Inferior parietal cortex (tissue), 1 donor: ENCODE results near the gene KASH5.

ENCODE experiments used
- DNase-seq: peaks from one replicate; pipeline ENCODE4 v3.0.0-alpha.2; 2016; ENCODE audit errors: extremely low spot score

KASH5 gene

DNA sequence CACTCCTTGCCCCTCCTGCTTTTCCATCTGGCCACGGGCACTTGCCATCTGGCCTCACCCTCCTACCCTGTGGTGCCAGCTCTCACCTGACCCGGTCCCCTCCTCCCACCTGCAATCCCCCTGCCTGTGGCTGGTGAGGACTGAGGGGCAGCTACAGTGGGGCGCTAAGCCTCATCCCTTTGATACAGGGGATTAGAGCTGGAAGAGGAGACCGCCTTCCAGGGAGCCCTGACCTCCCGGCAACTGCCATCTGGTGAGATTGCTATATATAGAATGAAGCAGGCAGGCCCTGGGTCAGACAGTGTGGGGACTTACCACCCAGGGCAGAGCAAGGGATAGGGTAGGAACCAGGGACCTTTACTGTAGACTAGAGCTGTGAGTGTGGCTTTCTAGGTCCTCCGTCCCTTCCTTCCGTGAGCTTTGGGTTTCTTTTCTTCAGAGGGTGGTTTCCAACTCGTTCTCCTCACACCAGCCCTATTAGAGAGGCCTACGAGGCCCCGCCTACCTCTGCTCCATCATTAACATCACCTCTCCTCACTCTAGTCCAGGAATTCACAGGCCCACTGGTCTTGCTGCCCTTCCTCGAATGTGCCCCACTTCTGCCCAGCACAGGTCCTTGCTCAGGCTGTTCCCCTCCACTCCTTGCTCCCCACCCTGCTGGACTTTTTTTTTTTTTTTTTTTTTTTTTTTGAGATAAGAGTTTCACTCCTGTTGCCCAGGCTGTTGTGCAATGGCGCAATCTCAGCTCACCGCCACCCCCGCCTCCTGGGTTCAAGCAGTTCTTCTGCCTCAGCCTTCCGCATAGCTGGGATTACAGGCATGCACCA lies 7.7 kb downstream of the KASH5 start:
- no peak for DNase-seq

DNA sequence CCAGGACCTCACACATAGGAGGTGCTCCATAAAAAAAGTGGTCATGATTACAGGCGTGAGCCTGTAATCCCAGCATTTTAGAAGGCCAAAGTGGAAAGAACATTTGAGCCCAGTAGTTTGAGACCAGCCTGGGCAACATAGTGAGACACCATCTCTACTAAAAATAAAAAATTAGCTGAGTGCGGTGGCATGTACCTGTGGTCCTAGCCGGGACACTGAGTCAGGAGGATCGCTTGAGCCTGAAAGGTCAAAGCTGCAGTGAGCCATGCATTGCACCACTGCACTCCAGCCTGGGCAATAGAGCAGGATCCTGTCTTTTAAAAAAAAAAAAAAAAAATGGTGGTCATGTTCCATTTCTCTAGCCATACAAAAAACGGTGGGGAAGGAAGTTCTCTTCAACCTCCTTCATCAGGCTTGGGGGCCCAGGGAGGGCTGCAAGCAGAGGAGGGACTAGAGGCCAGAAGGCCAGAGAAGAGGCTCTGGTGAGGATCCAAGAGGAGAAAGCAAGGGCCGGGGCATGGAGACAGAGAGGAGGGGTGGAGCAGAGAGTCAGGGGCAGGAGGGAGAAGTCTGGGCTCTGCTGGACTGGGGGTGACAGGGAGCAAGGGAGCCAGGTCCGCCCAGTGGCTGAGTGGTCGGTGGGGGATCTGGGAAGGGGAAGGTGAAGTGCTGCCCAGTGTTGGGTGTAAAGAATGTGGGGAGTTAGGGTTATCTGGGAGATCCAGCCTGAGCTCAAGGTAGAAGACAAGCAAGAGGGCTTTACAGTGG lies 8.9 kb downstream of the KASH5 start:
- DNase-seq: no peak

DNA sequence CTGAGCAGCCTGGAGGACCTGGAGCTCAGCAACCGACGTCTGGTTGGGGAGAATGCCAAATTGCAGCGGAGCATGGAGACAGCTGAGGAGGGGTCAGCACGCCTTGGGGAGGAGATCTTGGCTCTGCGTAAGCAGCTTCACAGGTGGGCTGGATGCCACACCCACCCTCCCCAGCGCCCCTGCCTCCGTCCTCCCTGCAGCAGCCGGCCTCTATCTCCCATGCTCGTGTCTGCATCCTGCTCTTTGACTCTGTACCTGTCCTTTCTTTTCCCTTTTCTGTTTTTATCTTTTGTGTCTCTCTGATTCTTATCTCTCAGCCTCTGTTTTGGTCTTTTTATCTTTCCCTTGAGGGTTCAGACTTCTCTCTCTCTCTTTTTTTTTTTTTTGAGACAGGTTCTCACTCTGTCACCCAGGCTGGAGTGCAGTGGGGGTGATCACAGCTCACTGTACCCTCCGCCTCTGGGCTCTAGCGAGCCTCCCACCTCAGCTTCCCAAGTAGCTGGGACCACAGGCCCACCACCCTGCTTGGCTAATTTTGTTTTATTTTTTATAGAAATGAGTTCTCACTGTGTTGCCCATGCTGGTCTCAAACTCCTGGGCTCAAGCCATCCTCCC lies 10.1 kb downstream of the KASH5 start:
- DNase-seq: no peak

GRCh38 chr19:49398931-49399330 lies 10.9 kb downstream of the KASH5 start:
- no peak for DNase-seq

DNA sequence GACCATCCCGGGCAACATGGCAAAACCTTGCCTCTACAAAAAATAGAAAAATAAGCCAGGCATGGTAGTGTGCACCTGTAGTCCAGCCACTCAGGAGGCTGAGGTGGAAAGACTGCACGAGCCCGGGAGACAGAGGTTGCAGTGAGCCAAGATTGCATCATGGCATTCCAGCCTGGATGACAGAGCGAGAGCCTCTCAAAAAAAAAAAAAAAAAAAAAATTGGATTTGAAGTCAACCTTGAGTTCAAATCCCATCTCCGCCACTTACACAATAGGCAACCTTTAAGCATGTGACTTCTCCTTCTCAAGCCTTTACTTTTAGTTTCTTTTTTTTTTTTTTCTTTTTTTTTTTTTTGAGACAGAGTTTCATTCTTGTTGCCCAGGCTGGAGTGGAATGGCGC lies 12.0 kb downstream of the KASH5 start:
- no peak for DNase-seq

DNA sequence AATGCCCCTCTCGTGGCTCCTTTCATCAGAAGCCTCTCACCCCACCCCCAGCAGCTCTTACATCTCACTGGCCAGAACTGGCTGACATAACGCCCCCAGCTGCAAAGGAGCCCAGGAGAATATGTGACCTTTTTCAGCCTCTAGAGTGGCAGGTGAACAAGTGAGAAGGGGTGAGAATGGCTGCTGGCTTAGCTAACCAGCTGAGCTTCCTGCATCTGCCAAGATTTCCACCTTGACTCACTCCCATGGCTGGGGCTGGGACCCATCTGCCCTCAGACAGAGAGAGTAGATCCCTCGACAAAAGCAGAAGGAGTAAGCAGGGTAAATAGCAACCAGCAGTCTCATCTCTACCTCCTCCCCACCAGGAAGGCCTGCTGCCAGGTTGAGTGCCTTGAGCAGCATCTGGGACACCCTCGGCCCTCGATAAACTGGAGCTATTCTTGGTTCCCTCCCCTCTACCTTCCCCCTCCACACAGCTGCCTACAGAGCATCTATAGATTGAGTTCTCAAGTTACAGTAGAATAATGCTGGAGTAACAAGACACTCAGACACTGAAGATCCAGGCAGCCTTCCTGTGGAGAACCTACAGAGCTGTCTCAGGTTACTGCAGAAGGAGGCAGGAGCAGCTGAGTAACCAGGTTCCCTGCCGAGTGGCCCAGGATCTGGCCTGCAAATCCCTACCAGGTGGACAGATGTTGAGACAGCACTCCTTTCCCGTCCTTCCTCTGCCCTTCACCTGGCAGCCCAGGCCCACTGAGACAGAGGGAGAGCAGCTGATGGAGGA lies 15.5 kb downstream of the KASH5 start:
- no peak for DNase-seq

DNA sequence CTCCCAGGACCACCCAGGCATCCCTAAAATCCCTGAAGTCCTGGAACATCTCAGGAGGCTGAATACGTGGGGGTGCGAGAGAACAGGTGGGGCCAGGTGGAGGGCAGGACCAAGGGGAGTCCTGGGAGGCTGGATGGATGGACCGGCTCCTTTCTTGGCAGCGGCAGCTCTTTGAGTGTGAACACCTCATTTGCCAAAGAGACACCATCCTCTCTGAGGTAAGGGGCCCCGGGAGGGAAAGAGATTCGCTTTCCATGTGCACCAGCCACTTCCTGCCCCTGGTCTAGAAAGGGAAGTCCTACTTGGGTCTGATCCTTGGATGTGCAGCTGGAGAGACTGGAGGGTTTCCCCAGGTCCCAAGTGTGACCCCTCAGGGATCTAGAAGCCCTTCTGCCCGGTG lies 19.0 kb downstream of the KASH5 start:
- DNase-seq: no peak

- DNase-seq: no peak
Observed at GRCh38 chr19:49407482-49408015, 19.5 kb downstream of the KASH5 start.

DNA sequence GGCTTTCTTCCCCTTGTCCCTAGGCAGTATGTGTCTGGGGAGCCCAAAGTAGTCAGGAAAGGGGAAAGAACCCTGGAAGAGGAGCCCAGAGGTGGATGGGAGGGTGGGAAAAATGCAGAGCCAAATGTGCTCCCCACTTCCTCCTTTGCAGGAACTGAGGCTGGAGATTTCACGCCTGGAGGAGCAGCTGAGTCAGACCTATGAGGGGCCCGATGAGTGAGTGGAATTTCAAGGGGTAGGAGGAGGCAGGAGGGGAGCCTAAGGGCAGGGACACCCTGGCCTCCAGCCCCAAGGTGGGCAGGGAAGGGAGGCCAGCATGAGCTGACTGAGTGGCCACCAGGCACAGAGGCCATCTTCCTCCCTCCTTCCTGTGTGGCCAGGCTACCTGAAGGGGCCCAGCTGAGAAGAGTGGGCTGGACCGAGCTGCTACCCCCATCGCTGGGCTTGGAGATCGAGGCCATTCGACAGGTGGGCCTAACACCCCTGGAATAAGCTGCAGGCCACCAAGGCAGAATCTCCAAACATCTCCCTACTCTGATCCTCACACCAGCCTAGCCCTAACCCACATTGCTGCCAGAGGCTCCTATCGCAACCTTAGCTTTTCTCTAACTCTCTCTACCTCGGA lies 20.9 kb downstream of the KASH5 start:
- no peak for DNase-seq

DNA sequence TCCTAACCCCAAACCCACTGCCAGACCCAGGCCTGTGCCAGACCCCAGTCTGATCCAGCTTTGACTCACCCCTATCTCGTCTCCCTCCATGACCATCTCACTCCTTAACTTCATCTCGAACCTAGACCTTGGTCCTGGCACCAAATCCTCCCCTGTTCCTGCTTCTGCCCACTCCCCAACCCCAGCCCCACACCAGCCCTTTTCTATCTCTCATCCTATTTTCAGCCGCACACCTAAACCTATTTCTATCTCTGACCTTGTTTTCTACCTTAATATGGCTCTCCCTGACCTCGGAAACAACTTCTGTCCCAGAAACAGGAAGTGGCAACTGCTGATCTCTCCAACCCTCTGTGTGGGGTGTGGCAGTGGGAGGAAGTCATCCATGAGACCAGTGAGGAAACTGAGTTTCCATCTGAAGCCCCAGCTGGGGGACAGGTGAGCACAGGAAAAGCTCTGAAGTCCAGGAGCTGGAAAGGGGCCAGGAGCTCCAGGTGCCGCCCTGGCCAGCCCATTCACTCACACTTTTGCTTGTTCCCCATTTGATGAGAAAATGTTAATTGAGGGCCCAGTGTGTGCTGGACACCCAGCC lies 21.5 kb downstream of the KASH5 start:
- no peak for DNase-seq

DNA sequence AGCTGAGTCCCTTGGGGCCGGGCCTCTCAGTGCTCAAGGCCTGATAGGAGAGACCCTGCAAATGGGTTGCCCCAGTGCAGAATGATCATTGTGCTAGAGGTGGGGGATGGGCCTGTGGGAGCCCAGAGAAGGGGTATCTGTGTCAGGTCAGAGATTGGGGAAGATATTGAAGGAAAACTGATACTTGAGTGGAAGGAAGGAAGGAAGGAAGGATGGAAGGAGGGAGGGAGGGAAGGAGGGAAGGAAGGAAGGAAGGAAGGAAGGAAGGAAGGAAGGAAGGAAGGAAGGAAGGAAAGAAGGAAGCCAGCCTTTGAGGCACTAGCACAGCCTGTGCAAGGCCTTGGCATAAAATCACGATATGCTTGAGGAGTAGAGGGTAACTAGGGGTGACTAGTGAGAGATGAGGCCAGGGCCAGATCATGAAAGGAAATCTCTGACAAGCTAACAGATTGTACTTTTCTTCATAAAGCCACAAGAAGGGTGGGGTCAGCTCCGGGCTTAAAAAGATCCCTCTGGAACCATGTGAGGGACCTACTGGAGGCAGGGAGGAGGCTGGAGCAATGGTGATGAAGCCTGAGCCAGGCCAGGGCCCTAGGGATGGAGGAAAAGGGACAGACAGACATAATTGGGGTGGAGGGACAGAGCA lies 23.8 kb downstream of the KASH5 start:
- DNase-seq: no peak

GRCh38 chr19:49413348-49413747 lies 25.3 kb downstream of the KASH5 start:
- no peak for DNase-seq

DNA sequence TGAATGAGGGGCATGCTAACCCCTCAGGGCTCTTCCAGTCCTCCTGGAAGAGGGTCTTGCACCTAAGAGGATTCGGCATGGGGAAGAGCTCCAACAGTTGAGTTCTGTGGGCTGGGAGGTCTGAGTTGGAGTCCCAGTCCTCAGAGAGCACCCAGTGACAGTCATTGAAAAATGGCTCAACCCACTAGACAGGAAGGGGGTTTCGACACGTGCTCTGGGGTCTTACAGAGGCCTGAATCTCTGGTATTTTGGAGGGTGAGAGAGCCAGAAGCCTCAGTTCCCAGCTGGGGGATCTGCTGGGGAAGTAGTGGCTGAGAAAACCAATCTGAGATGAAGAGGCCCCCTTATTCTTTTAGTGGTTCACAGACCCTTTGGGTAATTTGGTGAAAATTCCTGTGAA lies 26.2 kb downstream of the KASH5 start:
- no peak for DNase-seq

DNA sequence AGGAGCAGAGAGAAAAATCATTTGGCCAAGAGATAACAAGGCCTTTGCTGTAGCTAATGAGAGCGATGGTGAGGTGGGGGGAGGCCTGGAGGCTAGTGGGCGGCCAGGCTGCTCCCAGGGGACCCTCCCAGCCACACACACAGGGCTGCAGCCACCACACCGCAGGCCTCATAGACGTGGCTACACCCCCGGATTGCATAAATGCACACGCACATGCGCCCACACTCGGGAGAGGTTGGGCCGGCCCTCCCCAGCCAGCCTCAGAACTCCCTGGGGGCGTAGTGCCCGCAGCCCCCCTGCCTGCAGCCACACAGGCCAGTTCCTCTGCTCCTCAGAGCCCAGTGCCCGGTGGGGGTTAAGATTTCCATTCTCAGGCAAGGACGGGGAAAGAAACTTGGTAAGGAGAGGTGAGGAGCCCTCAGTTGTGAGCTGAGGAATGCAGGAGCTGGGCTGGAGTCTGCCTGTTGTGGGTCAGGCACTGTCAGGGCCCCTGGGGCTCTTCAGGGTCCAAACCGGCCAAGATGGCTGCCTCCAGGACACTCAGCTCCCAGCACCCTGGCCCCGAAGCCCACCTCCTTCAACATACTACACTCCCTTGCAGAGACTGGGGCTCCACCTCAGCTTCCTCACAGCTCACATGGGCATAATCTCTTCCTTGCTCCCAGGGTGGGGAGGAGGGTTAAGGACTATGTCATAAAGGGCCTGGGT lies 27.2 kb downstream of the KASH5 start:
- DNase-seq: no peak

DNA sequence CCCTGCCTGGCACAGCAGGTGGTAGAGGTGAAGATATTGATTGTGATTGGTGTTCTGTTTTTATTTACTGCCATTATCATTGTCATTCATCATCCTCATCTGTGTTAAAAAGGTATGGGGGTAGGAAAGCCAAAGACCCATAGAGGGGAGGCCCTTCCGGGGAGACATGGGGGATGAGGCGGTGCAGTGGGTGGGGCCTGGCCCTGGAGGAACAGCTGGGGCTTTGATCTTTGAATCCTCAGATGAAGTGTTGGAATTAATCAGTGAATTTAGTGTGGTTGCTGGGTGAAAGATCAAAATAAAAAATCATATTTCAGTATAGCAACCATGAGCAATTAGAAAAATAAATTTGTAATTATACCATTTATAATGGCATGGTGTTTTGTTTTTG lies 27.8 kb downstream of the KASH5 start:
- DNase-seq: no peak

DNA sequence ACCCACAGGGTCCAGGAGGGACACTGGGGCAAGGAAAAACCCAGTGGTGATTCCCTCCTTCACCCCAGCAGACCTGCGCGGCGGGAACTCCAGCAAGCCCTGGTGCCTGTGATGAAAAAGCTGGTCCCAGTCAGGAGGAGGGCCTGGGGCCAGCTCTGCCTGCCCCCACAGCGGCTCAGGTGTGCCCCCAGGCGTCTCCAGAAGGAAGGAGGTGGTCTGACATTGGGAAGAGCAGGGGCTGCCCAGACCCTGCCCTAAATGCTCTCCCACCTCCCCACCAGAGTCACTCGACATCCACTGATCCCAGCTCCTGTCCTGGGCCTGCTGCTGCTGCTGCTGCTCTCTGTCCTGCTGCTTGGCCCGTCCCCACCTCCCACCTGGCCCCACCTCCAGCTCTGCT lies 29.0 kb downstream of the KASH5 start:
- no peak for DNase-seq

GRCh38 chr19:49418511-49418910 lies 30.5 kb downstream of the KASH5 start:
- no peak for DNase-seq

DNA sequence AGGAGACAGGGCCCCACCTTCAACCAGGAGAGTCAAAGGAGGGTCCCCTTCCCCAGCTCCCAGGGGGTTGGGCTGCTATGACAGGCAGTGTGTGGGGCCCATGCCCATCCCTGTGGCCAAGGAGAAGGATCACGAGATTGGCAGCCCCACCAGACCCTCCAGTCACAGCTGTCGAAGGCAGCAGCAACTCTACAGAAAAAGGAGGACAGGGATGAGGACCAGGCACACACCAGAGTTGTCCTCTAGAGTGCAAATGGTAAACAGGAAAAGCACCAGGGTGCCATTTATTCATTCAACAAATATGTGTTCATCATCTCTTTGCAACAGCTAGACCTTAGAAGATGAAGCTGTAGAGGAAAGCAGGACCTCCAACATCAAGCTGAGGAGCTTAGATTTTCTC lies 31.1 kb downstream of the KASH5 start:
- no peak for DNase-seq

DNA sequence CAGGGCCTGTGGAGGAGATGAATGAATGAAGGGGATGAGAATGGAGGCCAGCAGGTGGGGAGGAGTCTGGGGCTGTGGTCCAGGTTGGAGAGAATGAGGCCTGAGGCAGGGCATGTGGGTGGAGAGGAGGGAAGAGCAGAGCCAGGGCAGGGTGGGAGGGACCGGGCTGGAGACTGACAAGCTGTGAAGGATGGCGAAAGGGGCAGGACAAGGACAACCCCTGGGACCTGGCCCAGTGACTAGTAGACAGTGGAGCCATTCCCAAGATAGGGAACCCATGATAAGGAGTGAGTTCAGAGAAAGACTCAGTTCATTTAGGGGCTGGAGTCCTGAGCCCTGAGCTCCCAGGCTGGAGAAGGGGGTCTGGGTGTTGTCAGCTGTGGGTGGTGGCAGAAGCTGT lies 32.2 kb downstream of the KASH5 start:
- DNase-seq: no peak
